LNCAP (cell line): ENCODE measurements around the gene PDCD7.

Experiments
- TF ChIP-seq, protein P1 (sequence below): fragments of 450-650 bp; IDR thresholded peaks from 2 replicates; pipeline ENCODE4 v1.5.1; 2017; ENCODE audit warnings: mild to moderate bottlenecking

PDCD7 gene

GRCh38 chr15:65077291-65077980 lies 56.2 kb downstream of the PDCD7 start:
- TF ChIP-seq, protein P1, sequence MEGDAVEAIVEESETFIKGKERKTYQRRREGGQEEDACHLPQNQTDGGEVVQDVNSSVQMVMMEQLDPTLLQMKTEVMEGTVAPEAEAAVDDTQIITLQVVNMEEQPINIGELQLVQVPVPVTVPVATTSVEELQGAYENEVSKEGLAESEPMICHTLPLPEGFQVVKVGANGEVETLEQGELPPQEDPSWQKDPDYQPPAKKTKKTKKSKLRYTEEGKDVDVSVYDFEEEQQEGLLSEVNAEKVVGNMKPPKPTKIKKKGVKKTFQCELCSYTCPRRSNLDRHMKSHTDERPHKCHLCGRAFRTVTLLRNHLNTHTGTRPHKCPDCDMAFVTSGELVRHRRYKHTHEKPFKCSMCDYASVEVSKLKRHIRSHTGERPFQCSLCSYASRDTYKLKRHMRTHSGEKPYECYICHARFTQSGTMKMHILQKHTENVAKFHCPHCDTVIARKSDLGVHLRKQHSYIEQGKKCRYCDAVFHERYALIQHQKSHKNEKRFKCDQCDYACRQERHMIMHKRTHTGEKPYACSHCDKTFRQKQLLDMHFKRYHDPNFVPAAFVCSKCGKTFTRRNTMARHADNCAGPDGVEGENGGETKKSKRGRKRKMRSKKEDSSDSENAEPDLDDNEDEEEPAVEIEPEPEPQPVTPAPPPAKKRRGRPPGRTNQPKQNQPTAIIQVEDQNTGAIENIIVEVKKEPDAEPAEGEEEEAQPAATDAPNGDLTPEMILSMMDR: no peak

GRCh38 chr15:65076486-65077290 lies 56.9 kb downstream of the PDCD7 start, which contains the start of gene KBTBD13:
Gene KBTBD13 (plus strand): TSS chr15:65076746. CDS start chr15:65076816, 70 bp downstream.
- TF ChIP-seq, protein P1: no peak

GRCh38 chr15:65072617-65073016 lies 61.0 kb downstream of the PDCD7 start:
- TF ChIP-seq, protein P1: no peak

DNA sequence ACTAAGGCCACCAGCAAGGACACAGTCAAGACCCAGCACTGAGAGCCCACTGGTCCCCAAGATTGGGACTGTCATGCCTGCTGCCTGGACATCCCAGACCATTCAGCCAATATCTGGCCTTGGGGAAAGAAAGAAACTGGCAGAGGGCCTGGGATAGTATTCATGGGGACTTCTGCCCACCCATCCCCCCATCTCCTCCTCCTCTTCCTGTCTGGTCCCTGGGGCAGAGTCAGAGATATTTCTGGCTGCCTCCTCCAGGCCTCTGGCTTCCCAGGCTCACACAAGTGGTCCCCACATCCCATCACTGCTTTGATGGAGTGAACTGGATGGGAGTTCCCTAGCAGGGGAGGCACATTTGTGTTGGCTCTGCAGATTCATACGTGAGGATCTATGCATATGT lies 61.6 kb downstream of the PDCD7 start:
- TF ChIP-seq, protein P1: no peak

DNA sequence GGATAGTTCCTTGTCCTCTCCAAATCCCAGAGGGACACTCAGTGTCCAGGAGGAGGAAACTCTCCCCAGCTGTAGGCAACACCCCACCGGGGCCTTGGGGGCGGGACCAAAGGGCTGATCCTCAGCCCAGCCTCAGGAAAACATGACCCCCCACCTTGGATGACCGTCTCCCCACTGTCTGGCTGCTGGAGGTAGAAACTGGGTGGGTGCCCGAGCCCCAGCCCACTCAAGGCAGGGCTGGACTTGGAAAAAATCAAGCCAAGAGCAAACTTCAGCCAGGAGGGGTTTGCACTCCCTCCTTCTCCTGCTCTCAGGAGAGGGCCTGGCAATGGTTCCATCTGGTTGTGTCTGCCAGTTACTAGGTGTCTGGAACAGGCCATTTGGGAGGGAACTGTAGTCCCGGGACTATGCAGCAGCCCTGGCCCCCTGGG lies 62.2 kb downstream of the PDCD7 start:
- TF ChIP-seq, protein P1: no peak

DNA sequence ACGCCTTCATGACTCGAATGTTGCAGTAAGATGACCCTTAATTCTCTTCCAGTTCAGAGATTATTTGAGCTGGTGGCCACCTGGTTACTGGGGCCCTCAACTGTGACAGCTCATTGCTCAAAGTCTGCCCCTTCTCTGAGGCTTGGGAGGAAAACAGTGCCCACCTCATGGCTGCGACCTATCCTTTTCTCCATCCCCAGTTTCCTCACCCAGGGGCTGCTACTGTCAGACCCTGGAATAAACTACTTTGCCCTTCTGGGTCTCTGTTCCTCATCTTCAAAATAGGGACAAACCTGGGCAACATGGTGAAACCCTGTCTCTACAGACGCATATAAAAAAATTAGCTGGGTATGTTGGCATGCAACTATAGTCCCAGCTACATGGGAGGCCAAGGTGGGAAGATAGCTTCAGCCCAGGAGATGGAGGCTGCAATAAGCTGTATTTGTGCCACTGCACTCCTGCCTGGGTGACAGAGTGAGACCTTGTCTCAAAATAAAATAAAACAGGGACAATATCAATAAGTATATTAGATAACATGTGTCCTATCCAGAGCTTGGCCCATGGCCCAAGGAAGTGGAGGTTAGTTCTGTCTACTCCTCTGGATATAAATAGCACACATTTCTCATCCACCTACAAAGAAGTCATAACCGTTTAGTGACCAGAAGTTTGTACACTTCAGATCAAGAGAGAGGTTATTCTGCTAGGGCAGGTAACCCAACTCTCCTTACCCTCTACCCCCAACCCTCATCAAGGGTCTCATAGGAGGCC lies 63.6 kb downstream of the PDCD7 start:
- TF ChIP-seq, protein P1: no peak

- TF ChIP-seq, protein P1: no peak
These were observed 64.4 kb downstream of the PDCD7 start for GRCh38 chr15:65069179-65069578.
